Mesenchymal stem cell (in vitro differentiated cells and primary cell): ENCODE results near the gene IGSF23.

ENCODE experiments used
- DNase-seq: peaks from one replicate; pipeline ENCODE4 v3.0.0-alpha.2; 2013
- H2AFZ ChIP-seq: one replicate; pipeline ENCODE4 v1.6.1; 2013; ENCODE audit warnings: low read depth, mild to moderate bottlenecking, control low read depth, inconsistent platforms, low read length, moderate library complexity
- H2AK5ac ChIP-seq: 2 replicates; pipeline ENCODE4 v1.6.1; 2013; ENCODE audit warnings: low read length, moderate library complexity, mild to moderate bottlenecking, inconsistent platforms; ENCODE audit not compliant: severe bottlenecking
- H2BK120ac ChIP-seq: one replicate; pipeline ENCODE4 v1.6.1; 2013; ENCODE audit warnings: low read depth, mild to moderate bottlenecking, inconsistent platforms, low read length, moderate library complexity
- H2BK12ac ChIP-seq, 2 experiments: one replicate each; pipeline ENCODE4 v1.6.1; 2013; ENCODE audit warnings: inconsistent platforms in 2 of 2, low read length in 2 of 2, mild to moderate bottlenecking in 2 of 2, moderate library complexity in 2 of 2, control low read depth in 1 of 2
- H2BK15ac ChIP-seq: one replicate; pipeline ENCODE4 v1.6.1; 2013; ENCODE audit warnings: mild to moderate bottlenecking, low read depth, inconsistent platforms; ENCODE audit not compliant: poor library complexity, severe bottlenecking
- H2BK5ac ChIP-seq: 2 replicates; pipeline ENCODE4 v1.6.1; 2013; ENCODE audit warnings: low read depth, mild to moderate bottlenecking, low read length, control low read depth, inconsistent platforms; ENCODE audit not compliant: poor library complexity, severe bottlenecking
- H3K14ac ChIP-seq, 2 experiments: one replicate each; pipeline ENCODE4 v1.6.1; 2013; ENCODE audit warnings: inconsistent platforms in 2 of 2, low read length in 2 of 2, control low read depth in 1 of 2, mild to moderate bottlenecking in 1 of 2, moderate library complexity in 1 of 2
- H3K18ac ChIP-seq, 2 experiments: one replicate each; pipeline ENCODE4 v1.6.1; 2013; ENCODE audit warnings: inconsistent platforms in 2 of 2, low read length in 2 of 2, control low read depth in 1 of 2, low read depth in 1 of 2, mild to moderate bottlenecking in 1 of 2
- H3K23ac ChIP-seq, 2 experiments: one replicate each; pipeline ENCODE4 v1.6.1; 2013; ENCODE audit warnings: inconsistent platforms in 2 of 2, low read length in 2 of 2, mild to moderate bottlenecking in 2 of 2, moderate library complexity in 2 of 2, control low read depth in 1 of 2
- H3K27ac ChIP-seq: 2 replicates; pipeline ENCODE4 v1.5.1; 2013; ENCODE audit warnings: mild to moderate bottlenecking, moderate library complexity, low read length, control low read depth, inconsistent platforms; ENCODE audit not compliant: poor library complexity, severe bottlenecking
- H3K27me3 ChIP-seq, 2 experiments: 2 replicates each; pipeline versions ENCODE4 v1.6.1 to v1.7.0; 2013; ENCODE audit warnings: low read length in 2 of 2, mild to moderate bottlenecking in 2 of 2, moderate library complexity in 2 of 2, control low read depth in 1 of 2, inconsistent platforms in 1 of 2; ENCODE audit not compliant: control insufficient read depth in 1 of 2, insufficient read depth in 1 of 2
- H3K36me3 ChIP-seq, 2 experiments: 2 replicates each; pipeline versions ENCODE4 v1.6.1 to v1.7.0; 2013; ENCODE audit warnings: low read length in 2 of 2, control low read depth in 1 of 2, inconsistent platforms in 1 of 2, low read depth in 1 of 2, mild to moderate bottlenecking in 1 of 2; ENCODE audit not compliant: insufficient read depth in 2 of 2, control insufficient read depth in 1 of 2
- H3K4ac ChIP-seq, 2 experiments: one replicate each; pipeline ENCODE4 v1.6.1; 2013; ENCODE audit warnings: inconsistent platforms in 2 of 2, low read length in 2 of 2, mild to moderate bottlenecking in 2 of 2, moderate library complexity in 2 of 2, control low read depth in 1 of 2, low read depth in 1 of 2
- H3K4me1 ChIP-seq: 2 replicates; pipeline ENCODE4 v1.6.1; 2013; ENCODE audit warnings: low read depth, low read length, control low read depth; ENCODE audit not compliant: control insufficient read depth, insufficient read depth
- H3K4me2 ChIP-seq: 2 replicates; pipeline ENCODE4 v1.6.1; 2013; ENCODE audit warnings: low read length, mild to moderate bottlenecking, inconsistent platforms; ENCODE audit not compliant: poor library complexity, severe bottlenecking
- H3K4me3 ChIP-seq, 2 experiments: 2 replicates each; pipeline versions ENCODE4 v1.5.1 to v1.7.0; 2013; ENCODE audit warnings: low read length in 2 of 2, mild to moderate bottlenecking in 2 of 2, control low read depth in 1 of 2, low read depth in 1 of 2; ENCODE audit not compliant: insufficient read depth in 1 of 2
- H3K79me1 ChIP-seq: replicated peaks from 2 replicates; pipeline ENCODE4 v1.6.1; 2013; ENCODE audit warnings: mild to moderate bottlenecking, control low read depth, low read length, inconsistent platforms; ENCODE audit not compliant: poor library complexity, severe bottlenecking
- H3K9ac ChIP-seq: 2 replicates; pipeline ENCODE4 v1.7.0; 2013; ENCODE audit warnings: mild to moderate bottlenecking, low read length, moderate library complexity
- H3K9me3 ChIP-seq: 2 replicates; pipeline ENCODE4 v1.7.0; 2013; ENCODE audit warnings: mild to moderate bottlenecking, low read length; ENCODE audit not compliant: control insufficient read depth
- H4K8ac ChIP-seq: one replicate; pipeline ENCODE4 v1.6.1; 2013; ENCODE audit warnings: inconsistent platforms, mild to moderate bottlenecking, low read length, moderate library complexity
- H4K91ac ChIP-seq: one replicate; pipeline ENCODE4 v1.6.1; 2013; ENCODE audit warnings: mild to moderate bottlenecking, low read length, inconsistent platforms
- WGBS: methylation state at CpG from one replicate; pipeline ENCODE4 v1.1.7; 2013; ENCODE audit warnings: mixed read lengths; 5-methylcytosine and 5-hydroxymethylcytosine counted together

The IGSF23 gene

GRCh38 chr19:44680536-44680935, 67.2 kb downstream of the IGSF23 start:
- Histone ChIP-seq H2AK5ac (no peak overlapping the region), H3K79me1 (no peaks in the 10 kb centered on the region), H2BK12ac (no peak overlapping the region), H2BK120ac (no peak overlapping the region), H3K14ac (no peak overlapping the region), H2BK5ac (no peak overlapping the region), H4K91ac (no peak overlapping the region), H3K18ac (no peak overlapping the region), H3K9me3 (no peaks in the 10 kb centered on the region), H4K8ac (no peak overlapping the region), H3K23ac (no peak overlapping the region), H3K4me1 (peaks cover 2% of the 10 kb centered on the region), H3K4me2 (no peak overlapping the region), H3K9ac (no peak overlapping the region), H2BK15ac (no peak overlapping the region), H3K4me3 (no peak overlapping the region), H3K4ac (no peak overlapping the region), H3K27me3 (no peaks in the 10 kb centered on the region), H3K36me3 (peaks cover 0 to 25% of the 10 kb centered on the region in 2 experiments), H3K27ac (no peak overlapping the region), H2AFZ (no peak overlapping the region)
- no peak for DNase-seq

GRCh38 chr19:44681992-44682790, 68.8 kb downstream of the IGSF23 start:
- no peak overlapping the region for H2BK5ac ChIP-seq
- 90% methylated on average over 11 of the region's 15 CpGs for WGBS
- H4K91ac ChIP-seq, result no peak overlapping the region
- H3K4me1 ChIP-seq, result peaks cover 5% of the 10 kb centered on the region
- no peak overlapping the region for H3K4me3 ChIP-seq
- H2BK12ac ChIP-seq, result no peak overlapping the region
- peaks cover 0 to 25% of the 10 kb centered on the region in 2 experiments for H3K36me3 ChIP-seq
- peak overlapping the region in 1 of 2 experiments; percentile 41 for H3K18ac ChIP-seq
- H2AK5ac ChIP-seq, result no peak overlapping the region
- no peak overlapping the region for H2BK15ac ChIP-seq
- H2BK120ac ChIP-seq, result no peak overlapping the region
- no peak overlapping the region for H3K9ac ChIP-seq
- H3K14ac ChIP-seq, result no peak overlapping the region
- H3K9me3 ChIP-seq, result no peaks in the 10 kb centered on the region
- H3K27ac ChIP-seq, result no peak overlapping the region
- no peak overlapping the region for H3K4me2 ChIP-seq
- no peak for DNase-seq
- H2AFZ ChIP-seq, result no peak overlapping the region
- no peaks in the 10 kb centered on the region for H3K27me3 ChIP-seq
- H3K4ac ChIP-seq, result no peak overlapping the region
- no peak overlapping the region for H4K8ac ChIP-seq
- H3K79me1 ChIP-seq, result no peaks in the 10 kb centered on the region
- no peak overlapping the region for H3K23ac ChIP-seq

- DNase-seq, result no peak
- Histone ChIP-seq H3K4me2 (no peak overlapping the region), H2BK15ac (no peak overlapping the region), H4K91ac (no peak overlapping the region), H3K4me3 (no peak overlapping the region), H3K18ac (peak overlapping the region in 1 of 2 experiments; percentile 41), H3K14ac (no peak overlapping the region), H3K23ac (no peak overlapping the region), H2BK5ac (no peak overlapping the region), H3K27ac (no peak overlapping the region), H3K9me3 (no peaks in the 10 kb centered on the region), H2AFZ (no peak overlapping the region), H4K8ac (no peak overlapping the region), H3K79me1 (no peaks in the 10 kb centered on the region), H2AK5ac (no peak overlapping the region), H3K9ac (no peak overlapping the region), H3K4me1 (peaks cover 5% of the 10 kb centered on the region), H3K27me3 (no peaks in the 10 kb centered on the region), H3K4ac (no peak overlapping the region), H2BK120ac (no peak overlapping the region), H3K36me3 (peaks cover 0 to 25% of the 10 kb centered on the region in 2 experiments), H2BK12ac (peak overlapping the region in 1 of 2 experiments; percentile 80)
- 95% methylated on average over 2 of the region's 2 CpGs for WGBS
Measured at GRCh38 chr19:44682807-44683206, 69.4 kb downstream of the IGSF23 start.

- no peak overlapping the region for H2AFZ ChIP-seq
- H3K27me3 ChIP-seq, result no peaks in the 10 kb centered on the region
- H3K27ac ChIP-seq, result no peak overlapping the region
- H4K91ac ChIP-seq, result peak overlapping the region; percentile 85
- peaks cover 0 to 25% of the 10 kb centered on the region in 2 experiments for H3K36me3 ChIP-seq
- no peak overlapping the region for H3K9ac ChIP-seq
- peak overlapping the region; percentile 35 to 61 for H3K4ac ChIP-seq
- no peak overlapping the region for H3K4me3 ChIP-seq
- H3K4me2 ChIP-seq, result no peak overlapping the region
- no peaks in the 10 kb centered on the region for H3K9me3 ChIP-seq
- H3K14ac ChIP-seq, result peak overlapping the region in 1 of 2 experiments; percentile 3
- H2AK5ac ChIP-seq, result no peak overlapping the region
- H3K18ac ChIP-seq, result peak overlapping the region; percentile 58 to 73
- no peak overlapping the region for H4K8ac ChIP-seq
- H3K23ac ChIP-seq, result no peak overlapping the region
- H3K4me1 ChIP-seq, result peaks cover 5% of the 10 kb centered on the region
- peak overlapping the region; percentile 87 for H2BK120ac ChIP-seq
- peak overlapping the region; percentile 29 for H2BK15ac ChIP-seq
- no peaks in the 10 kb centered on the region for H3K79me1 ChIP-seq
- no peak for DNase-seq
- H2BK12ac ChIP-seq, result peak overlapping the region; percentile 79 to 84
- no peak overlapping the region for H2BK5ac ChIP-seq
- WGBS, result 85% methylated on average over 9 of the region's 9 CpGs
Measured at GRCh38 chr19:44683434-44684210, 70.3 kb downstream of the IGSF23 start.
